Naive thymus-derived CD8-positive, alpha-beta T cell (primary cell): ENCODE results near the gene HINT3. TPM values are rescaled to one million over a fixed set of nuclear protein-coding genes. Genes with fewer than 3 reads are reported as not detected.
"Not testable (repeated sequence)": the region's sequence is repeated elsewhere in the genome, so short reads cannot be mapped to it uniquely, and the experiment has no call there.

ENCODE experiments used
- ATAC-seq, 2 donors: fragments of 150-1000 bp; cut with Tn5 transposase in 1 of 2; sonication (Bioruptor Pico), chemical (Tn5 transposase) in 1 of 2; 1 replicate in 1 of 2; 2 replicates in 1 of 2; pipeline ENCODE4 v1.10.0; 2021; ENCODE audit warnings: mild to moderate bottlenecking in 2 of 2, moderate library complexity in 2 of 2
- POLR2A ChIA-PET: fragments of 350-600 bp; sonication (Branson Sonifier 250); formaldehyde crosslinking; loops from one replicate; lab custom pipeline; 2021; ENCODE audit warnings: antibody characterized with exemption; lab: Charles Lee
- DNase-seq, 10 donors: peaks; one replicate each; pipeline versions ENCODE4 v3.0.0 to v3.0.0-alpha.2; 2020 to 2022
- H3K27ac Mint-ChIP-seq, 10 donors: one replicate each; pipeline ENCODE4 v1.8.0; 2020 to 2022; ENCODE audit warnings: mild to moderate bottlenecking in 10 of 10, mixed read lengths in 10 of 10, moderate library complexity in 4 of 10, inconsistent platforms in 1 of 10
- H3K27me3 Mint-ChIP-seq, 5 donors: one replicate each; pipeline ENCODE4 v1.8.0; 2021 to 2022; ENCODE audit warnings: mixed read lengths in 5 of 5
- H3K36me3 Mint-ChIP-seq, 3 donors: one replicate each; pipeline ENCODE4 v1.8.0; 2020 to 2022; ENCODE audit warnings: mixed read lengths in 3 of 3, mild to moderate bottlenecking in 2 of 3, inconsistent platforms in 1 of 3
- H3K4me1 Mint-ChIP-seq, 4 donors: one replicate each; pipeline ENCODE4 v1.8.0; 2021 to 2022; ENCODE audit warnings: mixed read lengths in 4 of 4
- H3K4me3 Mint-ChIP-seq, 10 donors: one replicate each; pipeline ENCODE4 v1.8.0; 2020 to 2022; ENCODE audit warnings: mild to moderate bottlenecking in 10 of 10, mixed read lengths in 10 of 10, moderate library complexity in 6 of 10, inconsistent platforms in 1 of 10
- H3K9me3 Mint-ChIP-seq, 9 donors: one replicate each; pipeline ENCODE4 v1.8.0; 2020 to 2022; ENCODE audit warnings: mixed read lengths in 9 of 9, mild to moderate bottlenecking in 3 of 9, inconsistent platforms in 1 of 9, moderate library complexity in 1 of 9
- polyA plus RNA-seq, 3 donors: library from polyadenylated mRNA; unstranded; fragments of 300-500 nt; fragmentation: Illumina TruSeq; gene quantifications; one replicate each; pipeline ENCODE4 v1.2.3, GENCODE V29; 2021
- total RNA-seq, 8 experiments: library from RNA in 2 of 8; stranded (reverse) in 2 of 8; gene quantifications; one replicate each; pipeline ENCODE4 v1.2.3 and lab custom pipeline; 2021 to 2026

The HINT3 gene
- total RNA-seq, result 10 to 100 TPM; 11.8 to 12.7 TPM
- 10 to 100 TPM in 1 of 3 donors, 1 to 10 TPM in 2; 7.9 to 10.4 (median 8.5) TPM for polyA plus RNA-seq
- total RNA-seq (lab: John Stamatoyannopoulos, UW), result 16.7 to 33.6 (median 30.4) reads per million in 6 experiments

DNA sequence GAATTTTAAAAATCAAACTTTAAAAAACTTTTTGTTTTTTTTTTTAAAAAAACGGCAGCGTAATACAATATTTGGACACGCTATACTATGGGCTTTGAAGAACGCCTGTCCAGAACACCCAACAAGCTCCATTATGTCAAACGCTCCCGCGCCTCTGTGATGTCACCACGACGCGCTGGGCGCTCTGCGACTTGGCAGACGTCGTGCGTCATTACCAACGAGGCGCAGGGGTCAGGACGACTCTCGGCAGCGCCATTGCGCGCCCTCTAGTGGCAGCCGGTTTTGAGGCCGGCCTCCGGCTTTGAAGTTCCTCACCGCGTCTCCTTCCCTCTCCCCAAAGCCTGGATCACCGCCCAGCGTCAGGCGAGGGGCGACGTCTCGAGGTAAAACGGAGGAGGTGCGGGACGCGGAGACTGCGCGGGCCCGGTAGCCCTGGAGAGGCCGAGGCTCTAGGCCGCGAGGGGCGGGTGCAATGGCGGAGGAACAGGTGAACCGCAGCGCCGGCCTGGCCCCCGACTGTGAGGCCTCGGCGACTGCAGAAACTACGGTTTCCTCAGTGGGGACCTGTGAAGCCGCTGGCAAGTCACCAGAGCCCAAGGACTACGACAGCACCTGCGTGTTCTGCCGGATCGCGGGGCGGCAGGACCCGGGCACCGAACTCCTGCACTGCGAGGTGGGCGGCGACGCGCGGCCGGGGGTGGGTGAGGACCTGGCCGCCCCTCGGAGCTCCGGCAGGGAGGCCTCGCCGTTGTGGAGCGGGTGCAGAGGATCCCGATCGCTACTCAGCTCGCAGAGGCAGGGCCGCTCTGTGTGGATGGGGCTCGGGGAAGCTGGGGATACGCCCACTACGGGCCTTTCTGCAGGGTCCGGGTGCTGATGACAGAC is at the start of gene HINT3:
TSS of gene HINT3 (plus strand) at position 265 of the 885 bp plus-strand sequence. CDS start at position 473, 208 bp downstream.
- H3K9me3 Mint-ChIP-seq, result no peaks in the 10 kb centered on the region
- H3K27ac Mint-ChIP-seq, result peak within 1 kb of the TSS in 2 of 10 donors; percentile 83 to 95
- H3K4me1 Mint-ChIP-seq, result peaks cover 4 to 26% (median 10%) of the 10 kb centered on the region in 4 donors
- peak within 1 kb of the TSS in 1 of 10 donors; percentile 55 for H3K4me3 Mint-ChIP-seq
- H3K27me3 Mint-ChIP-seq, result peaks cover 4 to 10% (median 5%) of the 10 kb centered on the region in 5 donors
- peak; percentile 95 to 98 (median 98) for DNase-seq
- peaks cover 0 to 9% (median 0%) of the 10 kb centered on the region in 3 donors for H3K36me3 Mint-ChIP-seq
- peak; percentile 87 for ATAC-seq
- POLR2A ChIA-PET, result interaction anchor here (0.6 to 4.8 kb wide), 11 partner anchors 10 to 399 kb away, joined by 3 to 68 read pairs (median 5); partner anchors contain the start of genes NCOA7 and TRMT11

DNA sequence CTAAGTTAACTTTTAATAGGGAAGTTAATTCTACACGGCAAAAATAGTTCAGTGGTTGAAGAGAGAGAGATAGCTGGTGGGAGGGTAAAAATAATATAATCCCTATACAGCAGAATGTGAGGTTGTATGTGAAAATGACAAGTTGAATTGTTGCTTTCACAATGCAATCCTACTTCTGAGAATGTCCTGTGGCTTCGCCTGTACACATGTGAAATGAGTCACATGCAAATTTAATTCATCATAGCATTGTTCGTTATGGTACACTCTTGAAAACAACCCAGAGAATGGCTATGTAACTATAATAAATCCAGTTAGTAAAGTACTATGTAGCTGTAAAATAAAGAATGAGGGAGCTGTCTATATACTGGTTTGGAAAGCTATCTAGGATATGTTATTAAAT is 46.0 kb upstream of the HINT3 start:
- Mint-ChIP-seq H3K4me1 (peaks cover 0 to 6% (median 4%) of the 10 kb centered on the region in 4 donors), H3K27ac (no peak overlapping the region), H3K9me3 (no peaks in the 10 kb centered on the region), H3K36me3 (peaks cover 5 to 26% (median 6%) of the 10 kb centered on the region in 3 donors), H3K4me3 (no peak overlapping the region), H3K27me3 (no peaks in the 10 kb centered on the region)
- DNase-seq, result no peak
- ATAC-seq, result no peak
- POLR2A ChIA-PET, result no interaction called here

DNA sequence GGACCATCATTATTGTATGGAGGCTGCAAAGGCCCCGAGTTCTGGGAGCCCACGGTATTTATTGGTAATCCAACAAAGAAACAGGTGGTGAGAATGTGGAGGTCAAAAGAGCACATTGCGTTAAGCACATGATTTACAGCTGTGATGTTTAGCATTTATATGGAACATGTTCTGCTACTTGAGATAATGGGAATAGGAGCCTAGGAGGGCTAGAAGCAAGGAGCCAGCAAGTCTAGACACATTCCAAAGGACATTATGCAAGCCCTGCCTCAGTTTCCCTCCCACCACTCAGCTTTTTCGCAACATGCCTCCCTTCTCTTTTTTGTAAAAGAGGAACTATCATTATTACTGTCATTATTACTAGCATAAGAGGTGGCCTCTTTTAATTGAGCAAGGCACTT is 45.5 kb upstream of the HINT3 start:
- H3K4me3 Mint-ChIP-seq, H3K27ac Mint-ChIP-seq, H3K9me3 Mint-ChIP-seq, ATAC-seq, DNase-seq, H3K27me3 Mint-ChIP-seq, POLR2A ChIA-PET, H3K4me1 Mint-ChIP-seq: not testable (repeated sequence)
- peaks cover 7 to 30% (median 10%) of the 10 kb centered on the region in 3 donors for H3K36me3 Mint-ChIP-seq

DNA sequence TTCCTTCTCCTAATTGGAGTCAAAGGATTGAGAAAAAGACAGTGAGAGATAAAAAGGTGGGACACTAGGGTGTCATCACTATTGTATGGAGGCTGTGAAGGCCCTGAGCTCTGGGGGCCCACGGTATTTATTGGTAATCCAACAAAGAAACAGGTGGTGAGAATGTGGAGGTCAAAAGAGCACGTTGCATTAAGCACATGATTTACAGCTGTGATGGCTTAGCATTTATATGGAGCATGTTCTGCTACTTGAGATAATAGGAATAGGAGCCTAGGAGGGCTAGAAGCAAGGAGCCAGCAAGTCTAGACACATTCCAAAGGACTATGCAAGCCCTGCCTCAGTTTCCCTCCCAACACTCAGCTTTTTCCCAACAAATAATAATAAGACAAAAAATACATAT is 44.1 kb upstream of the HINT3 start:
- H3K27ac Mint-ChIP-seq, POLR2A ChIA-PET, H3K27me3 Mint-ChIP-seq: not testable (repeated sequence)

DNA sequence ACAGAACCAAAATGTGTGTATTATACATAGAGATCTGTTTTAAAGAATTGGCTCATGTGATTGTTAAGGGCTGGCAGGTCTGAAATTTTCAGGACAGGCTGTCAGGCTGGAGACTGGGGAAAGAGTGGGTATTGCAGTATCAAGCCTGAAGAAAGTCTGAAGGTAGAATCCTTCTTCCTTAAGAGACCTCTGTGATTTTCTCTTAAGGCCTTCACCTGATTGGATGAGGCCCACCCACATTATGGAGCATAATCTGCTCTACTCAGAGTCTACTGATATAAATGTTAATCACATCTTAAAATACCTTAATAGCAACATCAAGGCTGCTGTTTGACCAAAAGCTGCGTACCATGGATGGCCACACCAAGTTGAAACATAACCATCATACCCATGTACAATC is 43.4 kb upstream of the HINT3 start:
- no peak overlapping the region for H3K27ac Mint-ChIP-seq
- H3K4me1 Mint-ChIP-seq, result peaks cover 4 to 11% (median 6%) of the 10 kb centered on the region in 4 donors
- POLR2A ChIA-PET, result no interaction called here
- no peaks in the 10 kb centered on the region for H3K27me3 Mint-ChIP-seq
- H3K4me3 Mint-ChIP-seq, result no peak overlapping the region
- H3K36me3 Mint-ChIP-seq, result peaks cover 7 to 48% (median 20%) of the 10 kb centered on the region in 3 donors
- no peak for DNase-seq
- ATAC-seq, result no peak
- no peaks in the 10 kb centered on the region for H3K9me3 Mint-ChIP-seq

More for the DNA sequence above, 44.1 kb upstream of the HINT3 start:
- H3K4me1 Mint-ChIP-seq, DNase-seq, ATAC-seq, H3K4me3 Mint-ChIP-seq, H3K9me3 Mint-ChIP-seq: not testable (repeated sequence)
- H3K36me3 Mint-ChIP-seq, result peaks cover 7 to 43% (median 17%) of the 10 kb centered on the region in 3 donors

DNA sequence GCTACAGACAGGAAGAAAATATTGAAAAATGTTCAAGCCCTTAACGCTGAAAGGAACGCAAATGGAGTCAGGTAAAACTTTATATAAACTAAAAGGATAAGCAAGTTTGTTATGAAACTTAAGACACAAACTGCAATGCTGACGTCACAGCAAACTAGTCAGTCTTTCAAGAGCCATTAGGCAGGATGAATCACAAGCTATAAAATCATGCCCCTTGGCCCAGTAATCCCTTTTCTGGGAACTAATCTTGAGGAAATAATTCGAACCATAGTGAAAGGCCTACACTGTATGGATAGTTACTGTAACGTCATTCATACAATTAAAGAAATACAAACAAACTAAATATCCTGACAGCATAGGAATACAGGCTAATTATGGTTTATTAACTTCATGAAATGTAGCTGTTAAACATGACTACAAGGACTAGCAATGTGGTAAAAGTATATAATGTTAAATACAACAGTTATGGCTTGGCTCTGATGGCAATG is 42.7 kb upstream of the HINT3 start:
- no peak for ATAC-seq
- Mint-ChIP-seq H3K36me3 (peaks cover 7 to 48% (median 20%) of the 10 kb centered on the region in 3 donors), H3K4me1 (peaks cover 7 to 19% (median 13%) of the 10 kb centered on the region in 4 donors), H3K9me3 (no peaks in the 10 kb centered on the region), H3K27ac (peak overlapping the region in 1 of 10 donors; percentile 71), H3K4me3 (no peak overlapping the region), H3K27me3 (no peaks in the 10 kb centered on the region)
- DNase-seq, result no peak
- POLR2A ChIA-PET, result no interaction called here

DNA sequence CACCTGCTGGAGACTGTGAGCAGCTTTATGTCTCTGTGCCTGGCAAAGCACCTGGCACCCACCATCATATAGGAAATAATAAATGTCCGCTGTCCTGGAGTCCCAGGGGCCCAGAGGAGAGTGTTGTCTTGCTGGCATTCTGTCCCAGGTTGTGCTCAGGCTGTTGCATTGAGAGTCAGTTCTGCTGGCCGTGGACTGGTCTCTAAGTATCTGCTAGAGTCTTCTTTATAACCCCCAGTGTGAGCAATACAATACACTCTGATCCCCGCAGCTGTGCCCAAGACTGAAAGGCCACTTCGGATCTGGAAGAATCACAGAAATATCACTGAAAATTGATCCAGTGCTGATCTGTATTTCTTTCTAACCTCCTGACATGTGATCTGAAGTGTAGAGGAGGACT is 38.3 kb upstream of the HINT3 start:
- Mint-ChIP-seq H3K4me1 (peaks cover 10 to 27% (median 19%) of the 10 kb centered on the region in 4 donors), H3K9me3 (no peaks in the 10 kb centered on the region), H3K27me3 (no peaks in the 10 kb centered on the region), H3K27ac (peak overlapping the region in 7 of 10 donors; percentile 1 to 90 (median 88)), H3K36me3 (peaks cover 10 to 66% (median 24%) of the 10 kb centered on the region in 3 donors), H3K4me3 (peak overlapping the region in 2 of 10 donors; percentile 16 to 43)
- DNase-seq, result no peak
- POLR2A ChIA-PET, result interaction anchor here (2.3 kb wide), 1 partner anchor 128 kb away, joined by 6 read pairs; the partner anchor contains the start of gene NCOA7
- ATAC-seq, result no peak

DNA sequence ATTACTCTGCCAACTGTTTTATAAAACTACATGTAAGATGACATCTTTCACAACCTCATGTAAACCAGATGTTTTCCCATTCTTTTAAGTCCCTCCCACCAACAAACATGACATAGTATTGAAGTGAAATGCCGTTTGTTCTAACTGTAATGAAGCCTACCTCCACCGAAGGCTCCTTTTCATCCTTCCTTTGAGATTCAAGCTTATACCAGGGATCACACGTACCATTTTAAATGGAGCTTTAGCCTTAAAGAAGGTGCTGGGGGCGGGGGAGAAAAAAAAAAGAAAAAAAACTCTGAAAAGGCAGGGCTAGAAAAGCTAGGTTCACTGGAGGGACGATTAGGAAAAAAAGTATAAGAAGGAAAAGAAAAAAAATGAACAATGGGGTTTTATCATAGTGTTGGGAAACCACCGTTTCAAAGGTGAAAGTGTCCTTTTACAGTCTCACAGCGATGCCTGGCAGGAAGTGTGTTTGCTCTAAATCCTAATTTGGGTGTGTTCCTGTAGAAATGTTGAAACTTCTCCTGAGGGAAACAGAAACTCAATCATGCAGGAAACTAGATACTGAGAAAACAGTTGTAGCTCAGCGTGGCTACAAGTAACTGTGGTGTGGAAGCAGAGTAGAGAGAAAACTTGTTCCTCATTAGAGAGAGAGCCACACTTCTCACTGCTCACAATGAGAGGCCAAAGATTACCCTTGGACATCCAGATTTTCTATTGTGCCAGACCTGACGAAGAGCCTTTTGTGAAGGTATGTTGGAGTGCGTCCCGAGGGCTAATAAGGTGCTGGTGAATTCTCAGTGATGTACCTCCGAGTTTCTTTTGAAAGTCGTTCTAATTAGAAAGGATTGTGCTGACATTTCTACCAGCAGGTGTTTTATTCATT is 37.6 kb upstream of the HINT3 start:
- Mint-ChIP-seq H3K27me3 (no peaks in the 10 kb centered on the region), H3K4me3 (peak overlapping the region; percentile 13 to 83 (median 44)), H3K4me1 (peaks cover 10 to 27% (median 19%) of the 10 kb centered on the region in 4 donors), H3K36me3 (peaks cover 13 to 72% (median 26%) of the 10 kb centered on the region in 3 donors), H3K27ac (peak overlapping the region; percentile 46 to 90 (median 83)), H3K9me3 (no peaks in the 10 kb centered on the region)
- DNase-seq (peak in 7 of 10 donors; percentile 1 to 47 (median 20)), ATAC-seq (peak; percentile 87 to 98)
- POLR2A ChIA-PET, result interaction anchor here (1.5 kb wide), 1 partner anchor 128 kb away, joined by 4 read pairs; the partner anchor contains the start of gene NCOA7

DNA sequence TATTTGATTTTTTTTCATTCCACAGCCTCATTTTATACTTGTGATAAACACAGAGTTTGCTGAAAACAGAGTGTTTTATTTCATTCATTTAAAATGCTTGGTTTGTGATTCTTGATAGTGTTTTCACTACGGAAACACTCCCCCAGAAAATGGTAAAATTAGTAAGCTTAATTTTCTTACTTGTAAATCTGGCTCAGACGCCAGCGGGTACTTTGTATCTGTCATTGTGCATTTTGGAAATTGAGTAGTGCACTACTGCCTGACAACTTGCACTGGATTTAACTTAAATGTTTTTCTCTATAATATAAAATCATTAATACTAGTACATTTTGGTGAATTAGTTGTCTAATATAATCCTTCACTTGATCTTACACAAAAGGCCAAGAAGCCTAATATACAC is 37.0 kb upstream of the HINT3 start:
- no peaks in the 10 kb centered on the region for H3K27me3 Mint-ChIP-seq
- peak overlapping the region in 3 of 10 donors; percentile 88 to 90 (median 88) for H3K27ac Mint-ChIP-seq
- H3K36me3 Mint-ChIP-seq, result peaks cover 13 to 78% (median 28%) of the 10 kb centered on the region in 3 donors
- H3K4me3 Mint-ChIP-seq, result peak overlapping the region in 2 of 10 donors; percentile 74 to 83
- POLR2A ChIA-PET, result interaction anchor here (1.5 kb wide), 1 partner anchor 129 kb away, joined by 4 read pairs; the partner anchor contains the start of gene NCOA7
- ATAC-seq (no peak), DNase-seq (no peak)
- H3K9me3 Mint-ChIP-seq, result no peaks in the 10 kb centered on the region
- H3K4me1 Mint-ChIP-seq, result peaks cover 10 to 27% (median 19%) of the 10 kb centered on the region in 4 donors

DNA sequence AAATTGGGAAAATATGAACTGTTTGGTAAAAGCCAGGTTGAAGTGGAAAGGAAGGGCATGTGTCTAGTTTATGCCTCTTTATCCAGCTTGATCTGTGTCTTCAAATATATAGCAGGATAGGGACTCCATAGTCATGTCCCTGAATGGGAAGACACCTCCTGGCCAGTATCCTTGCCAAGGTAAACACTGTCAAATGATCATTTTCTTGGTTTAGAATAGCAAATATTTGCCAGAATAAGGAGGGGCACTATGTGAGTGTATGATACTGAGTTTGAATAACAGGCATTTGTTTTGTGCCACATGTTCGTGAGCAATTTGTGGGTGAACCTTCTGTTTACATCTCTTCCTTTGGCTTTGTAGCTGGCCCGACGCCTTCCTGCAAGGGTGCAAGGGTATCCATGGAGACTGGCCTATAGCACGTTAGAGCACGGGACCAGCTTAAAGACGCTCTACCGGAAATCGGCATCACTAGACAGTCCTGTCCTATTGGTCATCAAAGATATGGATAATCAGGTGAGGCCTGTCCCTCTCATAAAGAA is 34.2 kb upstream of the HINT3 start:
- Mint-ChIP-seq H3K36me3 (peaks cover 6 to 68% (median 11%) of the 10 kb centered on the region in 3 donors), H3K27me3 (no peaks in the 10 kb centered on the region), H3K27ac (no peak overlapping the region), H3K4me3 (no peak overlapping the region), H3K4me1 (peaks cover 6 to 27% (median 18%) of the 10 kb centered on the region in 4 donors), H3K9me3 (no peaks in the 10 kb centered on the region)
- no peak for DNase-seq
- ATAC-seq, result no peak
- POLR2A ChIA-PET, result no interaction called here

DNA sequence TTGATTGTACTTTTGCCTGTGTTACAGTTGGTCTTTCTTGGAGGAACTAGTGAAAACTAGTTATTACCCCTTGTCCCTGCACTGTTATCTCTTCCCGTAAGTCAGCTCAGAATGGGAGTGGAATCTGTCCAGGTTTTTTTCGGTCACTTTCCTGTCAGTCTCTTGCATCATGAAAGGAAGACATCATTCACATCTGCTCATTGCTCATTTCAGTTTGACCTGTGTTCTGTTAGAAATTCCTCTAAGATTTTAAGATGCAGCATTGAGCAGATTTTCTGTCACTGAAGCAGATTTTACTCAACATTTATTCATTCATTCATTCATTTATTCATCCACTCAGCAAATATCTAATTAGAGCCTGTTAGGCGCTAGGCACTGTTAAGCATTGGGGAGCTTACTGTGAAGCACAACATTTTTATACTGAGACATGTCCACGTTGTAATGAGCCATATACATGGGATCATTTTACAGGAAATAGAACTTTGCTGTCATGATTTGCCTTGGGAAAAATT is 33.1 kb upstream of the HINT3 start:
- H3K27me3 Mint-ChIP-seq, result no peaks in the 10 kb centered on the region
- POLR2A ChIA-PET, result no interaction called here
- H3K9me3 Mint-ChIP-seq, result no peaks in the 10 kb centered on the region
- ATAC-seq, result no peak
- DNase-seq, result no peak
- H3K36me3 Mint-ChIP-seq, result peaks cover 11 to 72% (median 19%) of the 10 kb centered on the region in 3 donors
- no peak overlapping the region for H3K27ac Mint-ChIP-seq
- H3K4me3 Mint-ChIP-seq, result no peak overlapping the region
- H3K4me1 Mint-ChIP-seq, result peaks cover 6 to 17% (median 10%) of the 10 kb centered on the region in 4 donors
